Suppressor macrophage treated with lipopolysaccharide for 4 hours (primary cell): ENCODE data around the gene RNF225.
A peak's percentile ranks its signal among the peaks of the same experiment; 100 is the strongest.
"Not testable (repeated sequence)": the region's sequence is repeated elsewhere in the genome, so short reads cannot be mapped to it uniquely, and the experiment has no call there.

Source experiments
- DNase-seq: peaks from one replicate; pipeline ENCODE4 v3.0.0-alpha.2; 2020

RNF225 gene

GRCh38 chr19:58409010-58409790 lies 13.7 kb downstream of the RNF225 start:
- no peak for DNase-seq

GRCh38 chr19:58416604-58417003 lies 21.1 kb downstream of the RNF225 start:
- DNase-seq: no peak

GRCh38 chr19:58417071-58417470 lies 21.6 kb downstream of the RNF225 start:
- no peak for DNase-seq

- no peak for DNase-seq
Observed at GRCh38 chr19:58428617-58429016, 33.2 kb downstream of the RNF225 start.

DNA sequence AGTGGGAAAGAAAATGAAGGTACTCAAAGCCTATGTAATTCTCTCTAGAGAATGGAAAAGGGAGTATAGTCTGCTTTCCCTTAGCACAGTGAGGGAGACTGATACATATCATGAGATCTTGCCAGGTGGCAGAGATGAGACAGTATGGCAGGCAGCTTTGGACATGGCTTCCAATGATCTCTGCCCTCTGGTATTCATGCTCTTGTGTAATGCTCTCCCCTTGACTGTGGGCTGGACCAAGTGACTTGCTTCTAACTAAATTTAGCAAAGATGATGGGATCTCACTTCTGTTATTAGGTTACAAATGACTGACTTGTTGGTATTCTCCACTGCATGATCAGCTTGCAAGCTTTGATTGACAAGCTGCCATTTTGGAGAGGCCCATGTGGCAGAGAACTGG lies 34.3 kb downstream of the RNF225 start:
- no peak for DNase-seq

DNA sequence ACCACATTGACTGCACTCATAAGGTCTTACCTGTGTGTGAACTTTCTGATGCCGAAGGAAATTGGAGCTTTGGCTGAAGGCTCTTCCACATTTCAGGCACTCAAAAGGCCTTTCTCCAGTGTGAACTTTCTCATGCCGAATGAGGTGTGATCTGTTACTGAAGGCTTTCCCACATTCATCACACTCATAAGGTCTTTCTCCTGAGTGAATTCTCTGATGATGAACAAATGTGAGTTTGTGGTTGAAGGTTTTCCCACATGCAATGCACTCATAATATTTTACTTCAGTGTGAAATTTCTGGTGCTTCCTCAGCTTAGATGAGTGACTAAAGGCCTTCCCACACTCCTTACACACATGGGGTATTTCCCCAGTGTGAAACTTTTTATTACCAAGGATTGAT lies 38.8 kb downstream of the RNF225 start:
- DNase-seq: no peak

- peak; percentile 98 for DNase-seq
Observed at GRCh38 chr19:58439576-58440554, 44.4 kb downstream of the RNF225 start, which contains the start of gene ZNF132. Gene ZNF132, minus strand, starts transcription at chr19:58440153. Its CDS starts 332 bp downstream, at chr19:58439821.

DNA sequence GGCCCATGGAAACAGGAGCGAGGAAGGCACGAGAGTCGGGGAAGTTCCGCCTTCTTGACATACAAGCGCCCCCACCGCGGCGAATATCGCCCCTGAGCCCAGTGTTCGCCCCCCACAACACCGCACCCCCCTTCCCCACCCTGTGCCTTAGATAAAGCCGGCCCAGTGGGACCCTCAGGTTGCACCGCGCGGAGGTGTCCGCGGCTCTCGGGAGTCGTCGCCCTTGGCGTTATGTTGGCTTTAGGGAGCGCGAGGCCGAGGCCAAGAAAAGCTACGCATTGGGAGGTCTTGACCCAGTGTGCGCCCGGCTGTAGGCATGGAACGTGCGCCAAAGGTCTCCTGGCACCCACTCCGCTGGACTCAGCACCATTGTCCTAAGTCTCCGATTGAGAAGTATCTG lies 45.1 kb downstream of the RNF225 start:
- no peak for DNase-seq

DNA sequence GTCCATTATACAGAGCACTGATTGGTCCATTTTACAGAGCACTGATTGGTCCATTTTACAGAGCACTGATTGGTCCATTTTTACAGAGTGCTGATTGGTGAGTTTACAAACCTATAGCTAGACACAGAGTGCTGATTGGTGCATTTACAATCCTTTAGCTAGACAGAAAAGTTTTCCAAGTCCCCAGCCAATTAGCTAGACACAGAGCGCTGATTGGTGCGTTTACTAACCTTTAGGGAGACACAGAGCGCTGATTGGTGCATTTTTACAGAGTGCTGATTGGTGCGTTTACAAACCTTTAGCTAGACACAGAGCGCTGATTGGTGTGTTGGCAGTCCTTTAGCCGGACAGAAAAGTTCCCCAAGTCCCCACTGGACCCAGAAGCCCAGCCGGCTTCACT lies 47.5 kb downstream of the RNF225 start:
- not testable (repeated sequence) for DNase-seq
